Kidney epithelial cell (primary cell): ENCODE measurements around the gene PMAIP1. TPM values are rescaled to one million over a fixed set of nuclear protein-coding genes. Genes with fewer than 3 reads are reported as not detected.

Experiments
- DNase-seq: peaks from one replicate; pipeline ENCODE4 v3.0.0-alpha.2; 2010; ENCODE audit warnings: low read depth
- H3K27me3 ChIP-seq: 2 replicates; pipeline ENCODE4 v1.6.0; 2011; ENCODE audit warnings: low read length; ENCODE audit not compliant: control insufficient read depth, insufficient read depth
- H3K36me3 ChIP-seq: 2 replicates; pipeline ENCODE4 v1.5.1; 2011; ENCODE audit warnings: low read length; ENCODE audit not compliant: control insufficient read depth, insufficient read depth
- H3K4me3 ChIP-seq: 2 replicates; pipeline ENCODE4 v1.5.1; 2011; ENCODE audit warnings: low read depth, mild to moderate bottlenecking, control low read depth, low read length
- CTCF ChIP-seq: IDR thresholded peaks from 2 replicates; pipeline ENCODE4 v1.5.1; 2011; ENCODE audit warnings: mild to moderate bottlenecking, moderate library complexity, low read length, control low read depth, inconsistent platforms; ENCODE audit not compliant: insufficient read depth, poor library complexity, severe bottlenecking
- total RNA-seq: library from RNA; depleted of rRNA; stranded (reverse); fragments of >200 nt; gene quantifications from 2 replicates; pipeline ENCODE4 v1.2.3, GENCODE V29; 2015

PMAIP1 gene
- total RNA-seq, 1 donor from 2014 or later, result 73.9 TPM

- no peak for TF ChIP-seq CTCF
- Histone ChIP-seq H3K27me3 (no peaks in the 10 kb centered on the region), H3K4me3 (no peak overlapping the region), H3K36me3 (no peaks in the 10 kb centered on the region)
- no peak for DNase-seq
Observed at GRCh38 chr18:59951591-59951990, 51.8 kb downstream of the PMAIP1 start.

- no peaks in the 10 kb centered on the region for H3K27me3 ChIP-seq
- no peak overlapping the region for H3K4me3 ChIP-seq
- TF ChIP-seq CTCF, result no peak
- H3K36me3 ChIP-seq, result no peaks in the 10 kb centered on the region
- DNase-seq, result no peak
Observed at GRCh38 chr18:59952283-59953007, 52.6 kb downstream of the PMAIP1 start.

Other genes starting within 250 kb of the PMAIP1 start
- gene CCBE1, start 202.6 kb upstream of the PMAIP1 start, total RNA-seq, result 1.1 and 1.2 TPM in 2 replicates